GM12874 (cell line): Measurements from ENCODE around the gene PRKCA.

Experiments used
- CTCF ChIP-seq: IDR thresholded peaks from 2 replicates; pipeline ENCODE4 v1.5.1; 2011; ENCODE audit warnings: low read depth, mild to moderate bottlenecking, control low read depth, low read length, moderate library complexity; ENCODE audit not compliant: insufficient read depth

Gene PRKCA

GRCh38 chr17:66843627-66844026 is 541.2 kb downstream of the PRKCA start:
- no peak for TF ChIP-seq CTCF

DNA sequence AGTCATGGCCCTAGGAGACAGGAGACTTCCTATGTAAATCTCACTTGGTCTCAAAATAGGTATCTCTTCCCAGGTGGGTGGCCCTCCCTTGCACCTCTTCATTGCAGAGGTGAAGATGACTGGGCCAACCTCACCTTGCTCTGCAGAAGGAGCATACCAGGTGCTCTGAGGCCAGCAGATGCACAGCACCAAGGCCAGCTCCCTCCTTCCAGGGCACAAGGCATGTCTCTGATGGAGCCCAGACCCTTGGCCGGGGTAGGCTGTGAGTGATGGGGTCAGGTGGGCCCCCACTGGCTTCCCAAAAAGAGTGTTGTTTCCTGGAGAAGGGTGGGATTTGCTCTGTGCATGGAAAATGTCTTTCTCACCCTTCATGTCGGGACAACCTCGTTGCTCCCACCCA is 545.3 kb downstream of the PRKCA start:
- no peak for TF ChIP-seq CTCF

DNA sequence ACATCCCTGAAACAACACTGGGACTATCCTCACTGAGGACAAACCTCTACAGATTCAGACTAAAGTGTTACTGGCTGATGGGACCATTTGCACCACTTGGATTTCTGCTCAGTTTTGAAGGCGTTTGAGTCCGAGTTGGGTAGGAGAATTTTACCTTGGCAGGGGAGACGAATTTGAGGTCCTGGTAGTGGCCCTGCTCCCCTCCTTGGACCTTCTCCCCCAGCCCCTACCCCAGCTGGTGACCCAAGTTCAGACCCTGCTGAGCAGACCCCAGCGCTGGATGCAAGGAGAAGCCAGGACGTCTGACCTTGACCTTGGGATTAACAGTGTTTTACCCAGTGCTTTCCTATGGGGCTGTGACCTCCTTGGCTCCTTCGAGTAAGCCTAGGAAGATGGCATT is 546.1 kb downstream of the PRKCA start:
- no peak for TF ChIP-seq CTCF

GRCh38 chr17:66849032-66849655 is 546.7 kb downstream of the PRKCA start:
- TF ChIP-seq CTCF = no peak

GRCh38 chr17:66849851-66850580 is 547.6 kb downstream of the PRKCA start:
- TF ChIP-seq CTCF = no peak

GRCh38 chr17:66850692-66851091 is 548.3 kb downstream of the PRKCA start:
- no peak for TF ChIP-seq CTCF

DNA sequence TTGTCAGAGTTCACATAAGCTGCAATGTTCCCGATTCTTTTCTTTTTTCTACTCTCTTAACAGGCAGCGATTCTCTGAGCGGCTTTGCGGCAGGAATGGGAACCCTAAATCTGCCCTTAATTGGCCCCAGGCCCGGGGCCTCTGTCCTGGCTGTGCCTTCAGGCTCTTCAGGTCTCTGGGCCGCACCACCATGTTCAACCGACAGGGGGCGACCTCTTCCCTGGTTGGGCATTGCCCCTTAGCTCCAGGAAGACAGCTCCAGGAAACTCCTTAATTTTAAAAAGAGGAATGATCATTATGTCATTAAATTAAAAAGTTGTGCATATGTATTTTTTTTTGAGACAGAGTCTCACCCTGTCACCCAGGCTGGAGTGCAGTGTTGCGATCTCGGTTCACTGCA is 552.8 kb downstream of the PRKCA start:
- TF ChIP-seq CTCF = peak; percentile 29; the same call in 1 of the 2 replicates
